Activated T-cell treated with anti-CD3 and anti-CD28 coated beads, Interleukin-2, amount 50 U/mL, for 4 hours (primary cell): ENCODE data around the gene GATB. TPM values are rescaled to one million over a fixed set of nuclear protein-coding genes. Genes with fewer than 3 reads are reported as not detected.

Experiments used
- ATAC-seq, 2 donors: fragments of 200-7000 bp; cut with Tn5 transposase; one replicate each; pipeline ENCODE4 v1.10.0; 2021
- DNase-seq: peaks from one replicate; pipeline ENCODE4 v3.0.0-alpha.2; 2020
- H3K27me3 Mint-ChIP-seq: one replicate; pipeline ENCODE4 v1.8.0; 2021; ENCODE audit warnings: low read depth, mixed read lengths
- H3K36me3 Mint-ChIP-seq: one replicate; pipeline ENCODE4 v1.8.0; 2022; ENCODE audit warnings: mixed read lengths; ENCODE audit not compliant: insufficient read depth
- H3K4me1 Mint-ChIP-seq: one replicate; pipeline ENCODE4 v1.8.0; 2021; ENCODE audit warnings: low read depth, mixed read lengths
- H3K4me3 Mint-ChIP-seq: one replicate; pipeline ENCODE4 v1.8.0; 2021; ENCODE audit warnings: mild to moderate bottlenecking, moderate library complexity, mixed read lengths
- H3K9me3 Mint-ChIP-seq: one replicate; pipeline ENCODE4 v1.8.0; 2021; ENCODE audit warnings: mixed read lengths
- total RNA-seq, 3 donors: library from RNA; stranded (reverse); gene quantifications; one replicate each; pipeline ENCODE4 v1.2.1, GENCODE V29; 2021

GATB gene
- total RNA-seq, 3 donors from 2014 or later, result 18.9 to 23.9 (median 23.2) TPM

GRCh38 chr4:151673908-151674520 is 86.8 kb downstream of the GATB start:
- Mint-ChIP-seq H3K4me3 (no peak overlapping the region), H3K9me3 (no peaks in the 10 kb centered on the region), H3K36me3 (peaks cover 5% of the 10 kb centered on the region), H3K27me3 (no peaks in the 10 kb centered on the region), H3K4me1 (no peaks in the 10 kb centered on the region)
- DNase-seq, result no peak
- no peak for ATAC-seq

- Mint-ChIP-seq H3K9me3 (no peaks in the 10 kb centered on the region), H3K36me3 (peaks cover 4% of the 10 kb centered on the region), H3K4me3 (no peak overlapping the region), H3K27me3 (no peaks in the 10 kb centered on the region), H3K4me1 (no peaks in the 10 kb centered on the region)
- DNase-seq (no peak), ATAC-seq (no peak)
Observed at GRCh38 chr4:151672996-151673395, 87.8 kb downstream of the GATB start.

GRCh38 chr4:151671541-151672059 is 89.2 kb downstream of the GATB start:
- no peak for DNase-seq
- H3K27me3 Mint-ChIP-seq, result no peaks in the 10 kb centered on the region
- no peak for ATAC-seq
- no peak overlapping the region for H3K4me3 Mint-ChIP-seq
- H3K4me1 Mint-ChIP-seq, result no peaks in the 10 kb centered on the region
- no peaks in the 10 kb centered on the region for H3K9me3 Mint-ChIP-seq
- H3K36me3 Mint-ChIP-seq, result peaks cover 3% of the 10 kb centered on the region

GRCh38 chr4:151670843-151671242 is 90.0 kb downstream of the GATB start:
- no peak overlapping the region for H3K4me3 Mint-ChIP-seq
- peaks cover 3% of the 10 kb centered on the region for H3K36me3 Mint-ChIP-seq
- H3K9me3 Mint-ChIP-seq, result no peaks in the 10 kb centered on the region
- H3K4me1 Mint-ChIP-seq, result no peaks in the 10 kb centered on the region
- no peak for DNase-seq
- no peaks in the 10 kb centered on the region for H3K27me3 Mint-ChIP-seq
- no peak for ATAC-seq

GRCh38 chr4:151669990-151670389 is 90.8 kb downstream of the GATB start:
- Mint-ChIP-seq H3K4me3 (no peak overlapping the region), H3K27me3 (no peaks in the 10 kb centered on the region), H3K4me1 (no peaks in the 10 kb centered on the region), H3K36me3 (peaks cover 3% of the 10 kb centered on the region), H3K9me3 (no peaks in the 10 kb centered on the region)
- no peak for ATAC-seq
- no peak for DNase-seq

- no peak overlapping the region for H3K4me3 Mint-ChIP-seq
- no peaks in the 10 kb centered on the region for H3K27me3 Mint-ChIP-seq
- H3K4me1 Mint-ChIP-seq, result no peaks in the 10 kb centered on the region
- DNase-seq, result no peak
- H3K36me3 Mint-ChIP-seq, result peaks cover 3% of the 10 kb centered on the region
- no peaks in the 10 kb centered on the region for H3K9me3 Mint-ChIP-seq
- no peak for ATAC-seq
Observed at GRCh38 chr4:151668689-151669402, 92.0 kb downstream of the GATB start.

- ATAC-seq (no peak), DNase-seq (no peak)
- H3K27me3 Mint-ChIP-seq, result no peaks in the 10 kb centered on the region
- H3K4me1 Mint-ChIP-seq, result no peaks in the 10 kb centered on the region
- no peak overlapping the region for H3K4me3 Mint-ChIP-seq
- peaks cover 3% of the 10 kb centered on the region for H3K36me3 Mint-ChIP-seq
- no peaks in the 10 kb centered on the region for H3K9me3 Mint-ChIP-seq
Observed at GRCh38 chr4:151667666-151668065, 93.1 kb downstream of the GATB start.

GRCh38 chr4:151667048-151667447 is 93.8 kb downstream of the GATB start:
- no peak for DNase-seq
- H3K27me3 Mint-ChIP-seq, result no peaks in the 10 kb centered on the region
- no peaks in the 10 kb centered on the region for H3K36me3 Mint-ChIP-seq
- H3K4me3 Mint-ChIP-seq, result no peak overlapping the region
- no peaks in the 10 kb centered on the region for H3K9me3 Mint-ChIP-seq
- ATAC-seq, result no peak
- no peaks in the 10 kb centered on the region for H3K4me1 Mint-ChIP-seq

- H3K4me3 Mint-ChIP-seq, result no peak overlapping the region
- H3K36me3 Mint-ChIP-seq, result no peaks in the 10 kb centered on the region
- ATAC-seq, result no peak
- no peak for DNase-seq
- H3K4me1 Mint-ChIP-seq, result no peaks in the 10 kb centered on the region
- no peaks in the 10 kb centered on the region for H3K27me3 Mint-ChIP-seq
- no peaks in the 10 kb centered on the region for H3K9me3 Mint-ChIP-seq
Observed at GRCh38 chr4:151666501-151666900, 94.3 kb downstream of the GATB start.

GRCh38 chr4:151665785-151666127 is 95.1 kb downstream of the GATB start:
- H3K27me3 Mint-ChIP-seq, result no peaks in the 10 kb centered on the region
- H3K4me1 Mint-ChIP-seq, result no peaks in the 10 kb centered on the region
- ATAC-seq (no peak), DNase-seq (no peak)
- H3K9me3 Mint-ChIP-seq, result no peaks in the 10 kb centered on the region
- no peaks in the 10 kb centered on the region for H3K36me3 Mint-ChIP-seq
- H3K4me3 Mint-ChIP-seq, result no peak overlapping the region

GRCh38 chr4:151665022-151665784 is 95.6 kb downstream of the GATB start:
- no peaks in the 10 kb centered on the region for H3K9me3 Mint-ChIP-seq
- DNase-seq (no peak), ATAC-seq (no peak)
- H3K4me3 Mint-ChIP-seq, result no peak overlapping the region
- no peaks in the 10 kb centered on the region for H3K27me3 Mint-ChIP-seq
- H3K36me3 Mint-ChIP-seq, result no peaks in the 10 kb centered on the region
- H3K4me1 Mint-ChIP-seq, result no peaks in the 10 kb centered on the region

- peaks cover 6% of the 10 kb centered on the region for H3K4me1 Mint-ChIP-seq
- no peak overlapping the region for H3K4me3 Mint-ChIP-seq
- H3K9me3 Mint-ChIP-seq, result no peaks in the 10 kb centered on the region
- ATAC-seq (no peak), DNase-seq (no peak)
- H3K27me3 Mint-ChIP-seq, result no peaks in the 10 kb centered on the region
- no peaks in the 10 kb centered on the region for H3K36me3 Mint-ChIP-seq
Observed at GRCh38 chr4:151664289-151664688, 96.5 kb downstream of the GATB start.

- no peak for DNase-seq
- H3K4me1 Mint-ChIP-seq, result peaks cover 9% of the 10 kb centered on the region
- no peaks in the 10 kb centered on the region for H3K27me3 Mint-ChIP-seq
- no peak overlapping the region for H3K4me3 Mint-ChIP-seq
- ATAC-seq, result no peak
- H3K9me3 Mint-ChIP-seq, result no peaks in the 10 kb centered on the region
- H3K36me3 Mint-ChIP-seq, result no peaks in the 10 kb centered on the region
Observed at GRCh38 chr4:151663109-151663508, 97.7 kb downstream of the GATB start.

GRCh38 chr4:151661873-151662272 is 98.9 kb downstream of the GATB start:
- Mint-ChIP-seq H3K4me1 (peaks cover 9% of the 10 kb centered on the region), H3K36me3 (no peaks in the 10 kb centered on the region), H3K4me3 (no peak overlapping the region)

GRCh38 chr4:151660676-151661075 is 100.1 kb downstream of the GATB start:
- Mint-ChIP-seq H3K4me3 (no peak overlapping the region), H3K9me3 (no peaks in the 10 kb centered on the region), H3K4me1 (peaks cover 9% of the 10 kb centered on the region), H3K27me3 (no peaks in the 10 kb centered on the region), H3K36me3 (no peaks in the 10 kb centered on the region)
- ATAC-seq (no peak), DNase-seq (no peak)

More at GRCh38 chr4:151661873-151662272, 98.9 kb downstream of the GATB start:
- no peaks in the 10 kb centered on the region for H3K27me3 Mint-ChIP-seq
- no peaks in the 10 kb centered on the region for H3K9me3 Mint-ChIP-seq
- DNase-seq (no peak), ATAC-seq (no peak)
